PC-3 (cell line): ENCODE data around the gene SERINC4. TPM values are rescaled to one million over a fixed set of nuclear protein-coding genes. Genes with fewer than 3 reads are reported as not detected.
"Not testable (repeated sequence)": the region's sequence is repeated elsewhere in the genome, so short reads cannot be mapped to it uniquely, and the experiment has no call there.

Experiments
- ATAC-seq: fragments of 200-7000 bp; cut with Tn5 transposase; 2 replicates; pipeline ENCODE4 v1.9.1; 2020; ENCODE audit warnings: mild to moderate bottlenecking, moderate library complexity
- BruUV-seq: library from RNA; stranded (reverse); fragments of 400-500 nt; replicated peaks from 2 replicates; lab custom pipeline; 2021; lab: Mats Ljungman, UMichigan
- CTCF ChIA-PET: fragments of 300-600 bp; sonication (Branson Sonifier 250); formaldehyde crosslinking; loops from one replicate; lab custom pipeline; 2022; ENCODE audit warnings: antibody characterized with exemption; lab: Charles Lee
- POLR2A ChIA-PET: fragments of 300-600 bp; sonication (Branson Sonifier 250); formaldehyde crosslinking; loops from one replicate; lab custom pipeline; 2022; ENCODE audit warnings: antibody characterized with exemption; ENCODE audit not compliant: unreplicated experiment; lab: Charles Lee
- DNase-seq: peaks from one replicate; pipeline ENCODE4 v3.0.0-alpha.2; 2015
- H2AFZ ChIP-seq: fragments of 300-600 bp; sonication (generic); 2 replicates; pipeline ENCODE4 v1.6.0; 2016; ENCODE audit warnings: antibody characterized with exemption, low read length
- H3F3A ChIP-seq: fragments of 300-600 bp; sonication (generic); one replicate; pipeline ENCODE4 v1.6.0; 2017; ENCODE audit warnings: antibody characterized with exemption, low read length, control low read depth, mild to moderate bottlenecking; ENCODE audit not compliant: unreplicated experiment
- H3K27ac ChIP-seq: fragments of 300-600 bp; sonication (generic); 2 replicates; pipeline ENCODE4 v1.5.1; 2016; ENCODE audit warnings: mild to moderate bottlenecking, low read length
- H3K27me3 ChIP-seq: fragments of 300-600 bp; sonication (generic); 2 replicates; pipeline ENCODE4 v1.6.1; 2016; ENCODE audit warnings: low read length, mixed read lengths
- H3K36me3 ChIP-seq: fragments of 300-600 bp; sonication (generic); 2 replicates; pipeline ENCODE4 v1.6.1; 2016; ENCODE audit warnings: low read depth, mixed run types, low read length, mixed read lengths
- H3K4me1 ChIP-seq: fragments of 300-600 bp; sonication (generic); 2 replicates; pipeline ENCODE4 v1.5.1; 2016; ENCODE audit warnings: low read length; ENCODE audit not compliant: insufficient read depth
- H3K4me2 ChIP-seq: fragments of 300-600 bp; sonication (generic); 2 replicates; pipeline ENCODE4 v1.6.0; 2016; ENCODE audit warnings: low read length
- H3K4me3 ChIP-seq: fragments of 300-600 bp; sonication (generic); 2 replicates; pipeline ENCODE4 v1.5.1; 2016; ENCODE audit warnings: mild to moderate bottlenecking, low read length, mixed read lengths
- H3K79me2 ChIP-seq: fragments of 300-600 bp; sonication (generic); 2 replicates; pipeline ENCODE4 v1.6.1; 2017; ENCODE audit warnings: low read length, mixed read lengths
- H3K9ac ChIP-seq: fragments of 300-600 bp; sonication (generic); 2 replicates; pipeline ENCODE4 v1.6.0; 2016; ENCODE audit warnings: mild to moderate bottlenecking, low read length
- H3K9me2 ChIP-seq: fragments of 300-600 bp; sonication (generic); replicated peaks from 2 replicates; pipeline ENCODE4 v1.6.1; 2016; ENCODE audit warnings: mixed run types, low read length, mixed read lengths
- H3K9me3 ChIP-seq: fragments of 300-600 bp; sonication (generic); 2 replicates; pipeline ENCODE4 v1.6.1; 2016; ENCODE audit warnings: low read length, mixed read lengths
- H4K20me1 ChIP-seq: fragments of 300-600 bp; sonication (generic); 2 replicates; pipeline ENCODE4 v1.6.1; 2016; ENCODE audit warnings: low read length, mixed read lengths
- CTCF ChIP-seq: fragments of 300-600 bp; sonication (generic); conservative IDR thresholded peaks from 2 replicates; pipeline ENCODE4 v1.5.1; 2017; ENCODE audit warnings: antibody characterized with exemption, low read depth, mild to moderate bottlenecking, low read length
- EZH2 ChIP-seq: fragments of 300-600 bp; sonication (generic); IDR thresholded peaks from one replicate; pipeline ENCODE4 v1.6.1; 2017; ENCODE audit warnings: antibody characterized with exemption, mild to moderate bottlenecking, low read length; ENCODE audit not compliant: unreplicated experiment
- EZH2phosphoT487 ChIP-seq: fragments of 300-600 bp; sonication (generic); IDR thresholded peaks from 2 replicates; pipeline ENCODE4 v1.6.1; 2018; ENCODE audit warnings: mild to moderate bottlenecking, antibody characterized with exemption, low read length, borderline replicate concordance
- intact Hi-C: fragments of 100-400 bp; cut with micrococcal nuclease; formaldehyde crosslinking; loops from 2 replicates; pipeline ENCODE4 v1.9.0; 2023
- total RNA-seq: library from RNA; depleted of rRNA; stranded (reverse); fragments of >200 nt; gene quantifications from 2 replicates; pipeline ENCODE4 v1.2.3, GENCODE V29; 2014

SERINC4 gene
- total RNA-seq, 1 experiment from 2014 or later, result not detected

GRCh38 chr15:43830691-43831275, 30.8 kb upstream of the SERINC4 start:
- H3K27me3 ChIP-seq, intact Hi-C loops, H2AFZ ChIP-seq, ATAC-seq, H4K20me1 ChIP-seq, CTCF ChIA-PET, H3K9me2 ChIP-seq, H3K9ac ChIP-seq, H3K9me3 ChIP-seq, BruUV-seq, H3K4me3 ChIP-seq, H3K27ac ChIP-seq, POLR2A ChIA-PET, H3F3A ChIP-seq, H3K4me2 ChIP-seq, DNase-seq: not testable (repeated sequence)
- Histone ChIP-seq H3K36me3 (peaks cover 12% of the 10 kb centered on the region), H3K4me1 (peaks cover 19% of the 10 kb centered on the region; the same call in 1 of the 2 replicates), H3K79me2 (peaks cover 59% of the 10 kb centered on the region)

GRCh38 chr15:43829951-43830540, 30.0 kb upstream of the SERINC4 start:
- DNase-seq, H2AFZ ChIP-seq, H3K27me3 ChIP-seq, H3K4me3 ChIP-seq, H3K9ac ChIP-seq, H3K4me2 ChIP-seq, H3K36me3 ChIP-seq, H3K27ac ChIP-seq, BruUV-seq, POLR2A ChIA-PET, H3K9me3 ChIP-seq, H3F3A ChIP-seq, H3K9me2 ChIP-seq, H4K20me1 ChIP-seq, CTCF ChIA-PET, ATAC-seq: not testable (repeated sequence)
- Histone ChIP-seq H3K79me2 (peaks cover 59% of the 10 kb centered on the region), H3K4me1 (peaks cover 19% of the 10 kb centered on the region; the same call in 1 of the 2 replicates)
- intact Hi-C loops, result loop anchor here (10.0 kb wide), 1 partner anchor 595 kb away; the partner anchor contains the start of gene CTDSPL2

GRCh38 chr15:43828061-43828657, 28.1 kb upstream of the SERINC4 start:
- peaks cover 25% of the 10 kb centered on the region for H3K4me1 ChIP-seq
- peak overlapping the region; percentile 67 for H3K4me3 ChIP-seq
- ChIA-PET POLR2A (interaction anchor here (0.6 kb wide), 2 partner anchors 19 to 572 kb away, joined by 5 to 6 read pairs; no protein-coding TSS in a partner anchor), CTCF (interaction anchor here (0.6 kb wide), 1 partner anchor 13 kb away, joined by 3 read pairs; no protein-coding TSS in a partner anchor)
- DNase-seq (peak; percentile 18), ATAC-seq (0 out of 2 replicates have a peak, but pooled peaks have one; percentile 7)
- no peaks in the 10 kb centered on the region for H3K9me3 ChIP-seq
- H3K79me2 ChIP-seq, result peaks cover 69% of the 10 kb centered on the region
- no peaks in the 10 kb centered on the region for H3K27me3 ChIP-seq
- no peaks in the 10 kb centered on the region for H3K9me2 ChIP-seq
- BruUV-seq, result no TSS peak
- no peak overlapping the region for H3K27ac ChIP-seq
- peak overlapping the region; percentile 88 for H3K9ac ChIP-seq
- H4K20me1 ChIP-seq, result no peaks in the 10 kb centered on the region; the same call in 1 of the 2 replicates
- peaks cover 3% of the 10 kb centered on the region for H3K36me3 ChIP-seq
- peak overlapping the region; percentile 92 for H3K4me2 ChIP-seq
- H3F3A ChIP-seq, result no peaks in the 10 kb centered on the region
- intact Hi-C loops, result loop anchor here (10.0 kb wide), 1 partner anchor 597 kb away; the partner anchor contains the start of gene CTDSPL2
- TF ChIP-seq CTCF (no peak), EZH2 (no peak), EZH2phosphoT487 (no peak)
- peak overlapping the region; percentile 8; the same call in 1 of the 2 replicates for H2AFZ ChIP-seq
